GM18517 (cell line): ENCODE data around the gene STK39.

Experiments
- ATAC-seq: cut with Tn5 transposase; IDR thresholded peaks from one replicate; pipeline ENCODE4 v1.9.1; 2021; ENCODE audit warnings: mild to moderate bottlenecking, moderate library complexity; ENCODE audit not compliant: unreplicated experiment

Gene STK39

GRCh38 chr2:168024459-168024858, 222.9 kb downstream of the STK39 start:
- ATAC-seq, result no peak

GRCh38 chr2:168021800-168022587, 225.4 kb downstream of the STK39 start:
- no peak for ATAC-seq

DNA sequence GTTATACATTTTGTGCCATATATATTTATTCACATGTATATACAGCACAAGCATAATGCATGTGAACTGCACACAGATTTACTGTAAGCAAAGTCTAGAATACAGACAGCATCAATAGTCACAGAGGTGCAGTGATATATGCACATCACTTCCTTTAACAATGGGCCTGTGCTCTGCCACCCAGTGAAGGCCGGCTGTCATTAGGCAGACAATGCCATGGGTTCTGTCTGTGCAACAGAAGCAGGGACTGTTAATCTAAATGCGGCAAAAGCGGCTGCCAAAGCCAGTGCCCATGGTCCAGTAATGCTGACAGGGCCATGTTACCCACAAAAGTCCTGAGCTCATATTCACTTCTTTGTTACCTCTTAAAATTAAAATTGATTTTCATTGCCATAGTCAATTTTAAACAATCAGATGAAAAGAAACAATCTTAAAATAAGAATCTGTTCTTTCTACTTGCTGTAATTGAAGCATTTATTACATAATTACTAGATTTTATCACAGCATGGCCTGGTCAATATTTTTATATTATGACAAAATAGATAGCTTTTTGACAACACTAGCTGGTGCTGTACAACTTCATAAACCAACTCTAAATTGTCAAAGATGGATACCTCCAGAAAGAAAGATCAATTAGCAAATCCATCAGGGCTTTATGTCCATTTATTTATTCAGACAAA, 232.0 kb downstream of the STK39 start:
- ATAC-seq, result no peak

DNA sequence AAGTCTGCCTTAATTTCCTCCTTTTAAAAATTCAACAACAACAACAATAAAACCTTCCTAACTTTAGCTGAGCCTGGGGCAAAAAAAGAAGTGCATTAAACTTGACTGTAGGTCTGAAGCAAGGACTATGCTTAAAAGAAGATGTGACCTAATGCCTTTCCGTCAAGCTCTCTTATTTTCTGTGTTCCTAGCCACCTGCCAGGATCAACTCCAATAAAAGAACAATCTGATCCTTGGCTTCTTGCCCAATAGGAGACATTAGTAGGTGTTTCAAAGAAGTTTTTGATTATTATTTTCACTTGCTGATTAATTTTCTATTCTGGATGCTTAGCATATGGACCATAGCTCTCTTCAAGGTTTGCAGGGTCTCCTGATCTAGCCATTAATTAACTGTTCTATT, 237.5 kb downstream of the STK39 start:
- no peak for ATAC-seq

DNA sequence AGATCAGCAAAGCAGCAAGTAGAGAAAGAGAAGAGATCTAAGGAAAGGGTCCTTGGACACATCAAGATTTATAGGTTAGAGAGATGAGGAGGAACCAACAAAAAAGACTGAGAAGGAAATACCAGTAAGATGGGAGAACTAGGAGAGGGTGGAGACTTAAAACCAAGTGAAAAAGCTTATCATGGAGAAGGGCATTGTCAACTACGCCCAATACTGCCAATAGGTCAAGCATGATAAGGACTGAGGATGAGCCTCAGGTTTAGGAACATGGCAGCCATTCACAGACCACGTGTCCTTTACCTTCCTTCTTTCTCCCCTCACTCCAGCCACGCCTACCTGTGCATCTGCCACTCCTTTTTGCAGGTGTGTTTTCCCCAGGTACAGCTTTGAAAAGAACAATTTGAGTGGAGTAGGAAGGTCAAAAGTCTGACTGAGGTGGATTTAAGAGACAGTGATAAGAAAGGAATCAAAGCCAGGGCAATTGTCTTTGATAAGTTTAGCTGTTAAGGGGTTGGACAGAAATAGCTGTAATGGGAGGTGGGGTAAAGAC, 238.7 kb downstream of the STK39 start:
- no peak for ATAC-seq

- no peak for ATAC-seq
These were observed 240.9 kb downstream of the STK39 start for GRCh38 chr2:168006498-168006897.

DNA sequence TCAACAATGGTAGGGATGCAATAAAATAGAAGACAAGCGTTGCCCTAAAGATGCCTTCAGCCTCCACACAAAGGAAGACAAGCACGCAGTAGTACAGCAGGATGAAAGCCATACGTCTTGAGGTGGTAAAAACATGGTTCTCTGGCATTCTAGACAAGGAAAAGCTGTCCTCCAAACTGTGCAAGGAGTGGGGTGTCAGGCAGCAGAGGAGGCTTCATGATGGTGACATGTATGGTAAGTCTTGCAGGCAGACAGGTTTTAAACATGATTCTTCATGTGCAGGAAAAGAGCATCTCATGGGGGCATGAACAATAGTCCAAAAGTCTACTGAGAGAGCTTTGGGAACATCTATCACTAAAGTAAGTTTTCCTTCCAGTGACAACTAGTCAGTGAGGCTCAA, 241.8 kb downstream of the STK39 start:
- no peak for ATAC-seq

DNA sequence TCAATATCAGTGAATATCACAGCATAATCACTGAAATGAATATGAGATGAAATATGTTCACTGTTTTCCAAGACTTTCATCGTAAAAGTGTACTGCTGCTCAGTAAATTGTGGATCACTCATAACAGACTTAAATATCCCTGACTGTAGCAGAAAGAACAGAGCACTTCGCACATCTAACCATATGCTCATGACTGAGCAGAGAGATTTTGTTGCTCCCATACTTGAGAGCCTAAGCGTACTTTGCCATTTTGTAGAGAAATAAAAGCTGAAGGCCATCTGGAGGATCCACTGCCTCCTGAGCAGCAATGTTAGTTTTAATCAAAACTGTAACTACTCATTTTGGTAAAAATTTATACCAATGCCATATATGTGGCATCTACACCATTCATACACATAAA, 243.5 kb downstream of the STK39 start:
- ATAC-seq, result no peak

- peak; percentile 75 for ATAC-seq
These were observed 245.3 kb downstream of the STK39 start for GRCh38 chr2:168002021-168002553.

GRCh38 chr2:167992278-167992677, 255.1 kb downstream of the STK39 start:
- no peak for ATAC-seq

- ATAC-seq, result no peak
These were observed 257.3 kb downstream of the STK39 start for GRCh38 chr2:167990062-167990461.

- no peak for ATAC-seq
These were observed 259.1 kb downstream of the STK39 start for GRCh38 chr2:167988296-167988695.

GRCh38 chr2:167987558-167987957, 259.8 kb downstream of the STK39 start:
- no peak for ATAC-seq

DNA sequence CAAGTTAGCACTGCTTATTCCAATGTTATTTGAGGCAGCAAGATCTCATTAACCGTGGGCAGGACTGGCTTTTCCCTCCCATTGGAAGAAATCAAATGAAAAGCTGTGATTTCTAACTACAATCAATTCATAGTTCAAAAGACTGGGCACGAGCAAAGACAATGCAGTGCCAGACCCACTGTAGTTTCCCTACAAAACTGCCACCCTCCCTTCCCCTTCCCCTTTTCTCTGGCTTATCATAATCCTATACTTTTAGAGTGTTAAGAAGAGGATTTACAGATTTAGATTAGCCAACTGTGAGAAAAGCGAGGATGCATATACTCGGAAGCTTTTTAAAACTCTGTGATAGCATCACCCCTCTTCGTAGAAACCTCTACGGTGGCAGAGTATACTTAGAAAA, 260.4 kb downstream of the STK39 start:
- no peak for ATAC-seq

DNA sequence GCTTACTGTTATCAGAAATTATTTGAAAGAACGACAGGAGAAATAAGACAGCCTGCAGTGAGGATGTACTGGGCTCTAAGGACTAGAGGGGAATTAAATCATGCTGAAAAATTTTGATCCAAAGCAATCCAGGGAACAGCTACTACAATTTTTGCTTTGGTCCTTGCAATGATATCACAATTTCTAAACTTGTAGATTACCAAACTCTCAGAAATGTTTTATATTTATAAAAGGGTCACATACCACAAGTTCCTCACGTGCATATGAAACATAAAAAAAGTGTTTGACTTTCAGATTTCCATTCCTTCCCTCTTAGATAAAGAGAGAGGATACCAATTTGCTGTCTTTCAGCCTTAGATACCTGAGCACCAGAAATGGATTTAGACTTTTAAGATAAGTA, 261.2 kb downstream of the STK39 start:
- no peak for ATAC-seq

- no peak for ATAC-seq
These were observed 265.4 kb downstream of the STK39 start for GRCh38 chr2:167981945-167982344.

GRCh38 chr2:167980439-167980838, 267.0 kb downstream of the STK39 start:
- ATAC-seq, result no peak

DNA sequence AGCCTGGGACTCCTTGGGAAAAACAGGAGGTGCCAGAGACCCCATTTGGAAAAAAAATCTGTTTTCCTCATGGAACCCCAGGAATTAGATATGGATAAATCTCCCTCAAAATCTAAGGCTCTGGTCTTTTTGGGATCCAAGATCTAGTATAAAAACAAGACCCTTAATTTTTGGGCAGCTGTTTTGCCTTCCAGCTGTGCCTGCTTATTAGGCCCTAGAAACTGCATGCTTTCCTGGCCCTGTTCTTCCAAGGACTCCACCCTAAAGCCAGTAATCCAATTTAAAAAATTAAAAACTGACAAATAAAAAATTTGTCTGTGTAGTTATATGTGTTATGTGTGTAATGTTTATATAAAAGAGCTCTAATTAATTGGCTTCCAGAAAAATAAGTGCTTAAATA, 274.6 kb downstream of the STK39 start:
- no peak for ATAC-seq

DNA sequence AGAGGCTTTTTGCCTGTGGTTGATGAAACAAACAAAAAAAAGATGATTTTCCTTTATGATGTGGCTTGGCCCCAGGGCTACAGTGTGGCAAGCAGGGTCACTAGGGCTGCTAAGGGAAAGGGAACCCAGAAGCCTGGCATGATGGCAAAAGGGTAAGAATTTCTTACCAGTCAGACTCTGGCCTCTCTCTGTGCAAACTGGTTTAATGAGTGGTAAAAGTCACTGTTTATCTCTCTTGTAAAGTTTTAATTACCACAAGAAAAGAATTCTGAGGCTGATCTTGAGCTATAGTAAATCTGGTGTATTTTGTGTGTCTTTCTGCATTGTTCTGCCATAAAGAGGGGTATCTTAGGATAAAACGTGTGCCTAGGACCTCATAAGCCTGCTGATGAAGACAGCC, 275.4 kb downstream of the STK39 start:
- ATAC-seq, result no peak

GRCh38 chr2:167966937-167967913, 280.2 kb downstream of the STK39 start:
- ATAC-seq, result no peak
